ENCODE data around the gene RFX7.
A peak's percentile ranks its signal among the peaks of the same experiment; 100 is the strongest.

RFX7 gene

DNA sequence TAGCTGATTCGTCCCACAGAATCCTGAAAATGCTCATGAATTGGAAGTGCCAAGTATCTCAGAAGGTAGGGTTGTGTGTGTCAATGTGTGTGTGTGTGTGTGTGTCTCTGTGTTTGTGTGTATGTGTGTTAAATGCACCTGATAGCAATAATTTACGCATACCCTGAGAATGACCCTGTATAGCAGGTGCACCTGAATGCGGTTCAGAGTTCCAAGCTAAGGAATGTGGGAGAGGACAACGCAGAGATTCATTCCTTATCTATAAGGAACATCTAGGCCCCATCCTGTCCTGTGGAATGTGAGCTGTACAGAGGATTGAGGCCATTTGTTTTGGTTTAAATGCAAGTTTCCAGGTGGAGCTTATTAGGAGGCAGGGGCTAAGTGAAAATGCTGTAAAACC, 201.2 kb downstream of the RFX7 start:
- DNase-seq, result no peak

DNA sequence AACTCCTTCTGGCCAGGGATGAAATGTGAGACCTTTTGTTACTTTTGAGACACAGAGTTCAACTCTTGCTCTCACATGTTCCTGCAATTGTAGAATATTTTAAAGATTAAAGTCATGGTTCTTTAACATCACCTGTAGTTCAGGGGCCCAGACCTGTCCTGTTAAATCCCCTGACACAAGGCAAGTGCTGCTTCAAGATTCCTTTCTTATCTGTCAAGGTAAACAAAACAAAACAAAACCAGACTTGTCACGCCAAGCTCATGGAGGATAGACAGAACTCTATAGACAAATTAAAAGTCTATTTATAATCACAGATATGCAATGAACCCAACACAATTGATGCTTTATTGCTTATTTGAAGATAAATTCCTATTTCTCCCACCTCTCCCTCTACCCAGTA, 201.6 kb downstream of the RFX7 start:
- no peak for DNase-seq

DNA sequence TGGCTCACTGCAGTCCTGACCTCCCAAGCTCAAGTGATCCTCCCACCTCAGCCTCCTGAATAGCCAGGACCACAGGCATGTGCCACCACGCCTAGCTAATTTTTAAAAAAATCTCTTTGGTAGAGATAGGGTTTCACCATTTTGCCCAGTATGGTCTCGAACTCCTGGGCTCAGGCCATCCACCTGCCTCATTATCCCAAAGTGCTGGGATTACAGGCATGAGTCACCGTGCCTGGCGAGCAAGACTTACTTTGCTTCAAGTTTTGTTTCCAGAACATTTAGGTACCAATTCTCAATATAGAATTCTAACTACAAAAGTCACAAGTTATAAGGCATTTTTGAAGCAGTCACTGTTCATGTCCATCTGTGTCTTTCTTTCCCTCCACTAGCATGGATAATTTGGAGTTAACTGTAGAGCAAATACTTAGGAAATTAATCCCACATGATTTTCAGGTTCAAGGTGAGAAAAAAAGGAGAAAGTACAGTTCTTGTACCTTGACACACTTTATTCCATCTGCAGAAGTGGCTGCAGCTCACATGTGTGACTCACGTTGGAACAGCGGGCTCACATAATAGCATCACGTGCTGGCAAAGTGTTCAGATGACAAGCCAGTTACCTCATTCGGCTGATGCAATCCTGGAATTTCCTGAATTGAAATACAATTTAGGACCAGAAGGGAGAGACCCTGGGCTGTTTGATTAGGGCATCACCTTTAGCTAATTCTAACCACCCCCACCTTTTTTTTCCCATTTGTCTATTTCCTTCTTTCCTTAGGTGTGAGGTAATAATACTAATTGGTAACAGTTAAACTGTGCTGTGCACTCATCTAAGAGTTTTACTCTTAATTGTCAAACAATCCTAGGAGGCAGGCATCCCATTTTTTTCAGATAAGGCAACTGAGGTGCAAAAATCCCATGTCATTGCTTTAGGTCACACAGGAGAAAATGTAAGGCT, 203.3 kb downstream of the RFX7 start:
- peak; percentile 56 for DNase-seq

DNA sequence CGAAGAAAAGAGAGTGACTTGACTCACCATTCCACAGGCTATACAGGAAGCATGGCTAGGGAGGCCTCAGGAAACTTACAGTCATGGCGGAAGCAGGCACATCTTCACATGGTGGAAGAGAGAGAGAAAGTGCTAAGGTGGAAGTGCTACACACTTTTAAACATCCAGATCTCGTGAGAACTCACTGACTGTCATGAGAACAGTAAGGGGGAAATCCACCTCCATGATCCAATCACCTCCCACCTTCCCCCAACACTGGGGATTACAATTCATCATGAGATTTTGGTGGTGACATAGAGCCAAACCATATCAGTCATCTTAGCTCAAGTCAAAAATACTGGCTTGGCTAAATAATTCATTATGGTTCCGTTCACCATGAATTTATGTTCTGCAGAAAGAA, 205.0 kb downstream of the RFX7 start:
- DNase-seq, result no peak

DNA sequence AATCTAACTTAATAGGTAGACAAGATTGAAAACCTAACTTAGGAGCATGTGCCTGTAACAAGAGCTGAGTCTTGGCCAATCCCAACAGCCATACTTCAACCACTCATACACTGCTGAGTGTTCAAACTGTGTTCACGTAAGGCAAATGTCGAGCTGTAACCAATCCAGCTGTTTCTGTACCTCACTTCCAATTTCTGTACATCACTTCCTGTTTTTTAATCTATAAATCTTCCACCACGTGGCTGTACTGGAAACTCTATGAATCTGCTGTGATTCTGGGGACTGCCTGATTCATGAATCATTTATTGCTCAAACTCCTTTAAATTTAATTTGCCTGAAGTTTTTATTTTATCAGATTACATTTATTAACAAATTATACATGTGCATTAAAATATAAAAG, 205.7 kb downstream of the RFX7 start:
- no peak for DNase-seq
